ENCODE measurements around the gene RPS10.

DNA sequence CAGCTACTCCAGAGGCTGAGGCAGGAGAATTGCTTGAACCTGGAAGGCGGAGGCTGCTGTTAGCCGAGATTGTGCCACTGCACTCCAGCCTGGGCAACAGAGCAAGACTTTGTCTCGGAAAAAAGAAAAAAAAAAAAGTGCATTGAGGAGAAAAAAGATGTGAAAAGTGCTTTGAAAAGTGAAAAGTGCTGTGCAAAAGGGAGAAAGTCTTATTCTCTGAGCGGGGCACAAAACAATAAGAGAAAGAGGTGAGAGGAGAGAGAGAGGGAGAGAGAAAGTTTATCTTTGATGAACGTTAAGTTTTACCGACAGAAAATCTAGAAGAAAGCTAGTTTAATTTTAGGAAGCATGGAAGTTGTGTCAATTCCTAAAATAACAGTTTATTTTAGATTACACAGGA, 36.1 kb upstream of the RPS10 start:
- no peak for TF ChIP-seq EZH2 (IDR thresholded peaks at IDR 0.05; ENCODE audit: borderline replicate concordance)
- TF ChIP-seq, protein P1, sequence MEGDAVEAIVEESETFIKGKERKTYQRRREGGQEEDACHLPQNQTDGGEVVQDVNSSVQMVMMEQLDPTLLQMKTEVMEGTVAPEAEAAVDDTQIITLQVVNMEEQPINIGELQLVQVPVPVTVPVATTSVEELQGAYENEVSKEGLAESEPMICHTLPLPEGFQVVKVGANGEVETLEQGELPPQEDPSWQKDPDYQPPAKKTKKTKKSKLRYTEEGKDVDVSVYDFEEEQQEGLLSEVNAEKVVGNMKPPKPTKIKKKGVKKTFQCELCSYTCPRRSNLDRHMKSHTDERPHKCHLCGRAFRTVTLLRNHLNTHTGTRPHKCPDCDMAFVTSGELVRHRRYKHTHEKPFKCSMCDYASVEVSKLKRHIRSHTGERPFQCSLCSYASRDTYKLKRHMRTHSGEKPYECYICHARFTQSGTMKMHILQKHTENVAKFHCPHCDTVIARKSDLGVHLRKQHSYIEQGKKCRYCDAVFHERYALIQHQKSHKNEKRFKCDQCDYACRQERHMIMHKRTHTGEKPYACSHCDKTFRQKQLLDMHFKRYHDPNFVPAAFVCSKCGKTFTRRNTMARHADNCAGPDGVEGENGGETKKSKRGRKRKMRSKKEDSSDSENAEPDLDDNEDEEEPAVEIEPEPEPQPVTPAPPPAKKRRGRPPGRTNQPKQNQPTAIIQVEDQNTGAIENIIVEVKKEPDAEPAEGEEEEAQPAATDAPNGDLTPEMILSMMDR (IDR thresholded peaks at IDR 0.05; ENCODE audit: poor library complexity), result no peak
- no peak for TF ChIP-seq EZH2phosphoT487 (IDR thresholded peaks at IDR 0.05; ENCODE audit: low read depth, severe bottlenecking, unreplicated experiment)
